SU-DHL-6 (cell line): ENCODE results near the gene OR6P1.

Experiments
- CTCF ChIP-seq: fragments of 200-600 bp; sonication (generic); IDR thresholded peaks from one replicate; pipeline ENCODE4 v1.5.1; 2017; ENCODE audit warnings: antibody characterized with exemption, mild to moderate bottlenecking, low read length, moderate library complexity; ENCODE audit not compliant: insufficient read depth, poor library complexity, severe bottlenecking
- EZH2phosphoT487 ChIP-seq: fragments of 200-600 bp; sonication (generic), shearing (Covaris generic); conservative IDR thresholded peaks from 2 replicates; pipeline ENCODE4 v1.6.1; 2018; ENCODE audit warnings: mild to moderate bottlenecking, antibody characterized with exemption, low read length, moderate library complexity, mixed read lengths

- TF ChIP-seq CTCF: no peak
- no peak for TF ChIP-seq EZH2phosphoT487
Measured at GRCh38 chr1:158520955-158521665, 49.3 kb downstream of the OR6P1 start.
